Endothelial cell of umbilical vein (primary cell): ENCODE results near the gene CD300LB. TPM values are rescaled to one million over a fixed set of nuclear protein-coding genes. Genes with fewer than 3 reads are reported as not detected.

ENCODE experiments used
- BruUV-seq: library from RNA; stranded (reverse); fragments of 400-500 nt; replicated peaks from 2 replicates; lab custom pipeline; 2021; lab: Mats Ljungman, UMichigan
- CTCF ChIA-PET: fragments of 300-600, 350-600 bp; sonication (Branson Sonifier 250); formaldehyde crosslinking; loops from one replicate; lab custom pipeline; 2021; ENCODE audit warnings: antibody characterized with exemption, inconsistent platforms; lab: Charles Lee
- POLR2A ChIA-PET: fragments of 300-600, 350-600 bp; sonication (Branson Sonifier 250); formaldehyde crosslinking; loops from one replicate; lab custom pipeline; 2021; ENCODE audit warnings: antibody characterized with exemption, inconsistent platforms; lab: Charles Lee
- DNase-seq: peaks from one replicate; pipeline ENCODE4 v3.0.0-alpha.2; 2011; ENCODE audit warnings: low read depth, low spot score
- FAIRE-seq: peaks from 2 replicates; lab custom pipeline; 2011; peaks lifted over from hg19 to GRCh38; lab: Jason Lieb, UNC
- H2AFZ ChIP-seq: 2 replicates; pipeline ENCODE4 v1.6.0; 2012; ENCODE audit warnings: low read depth, low read length, control low read depth, inconsistent platforms
- H3K27ac ChIP-seq: 2 replicates; pipeline ENCODE4 v1.5.1; 2011; ENCODE audit warnings: low read depth, mild to moderate bottlenecking, control low read depth, low read length, moderate library complexity; ENCODE audit not compliant: insufficient read depth
- H3K27me3 ChIP-seq, 2 experiments: 2 replicates each; pipeline versions ENCODE4 v1.6.0 to v1.6.1; 2011; ENCODE audit warnings: low read length in 2 of 2, mixed read lengths in 1 of 2; ENCODE audit not compliant: control insufficient read depth in 2 of 2, insufficient read depth in 2 of 2
- H3K36me3 ChIP-seq, 2 experiments: 2 replicates in 1 of 2; 3 replicates in 1 of 2; pipeline ENCODE4 v1.5.1; 2011; ENCODE audit warnings: low read length in 2 of 2, mild to moderate bottlenecking in 1 of 2, moderate library complexity in 1 of 2; ENCODE audit not compliant: control insufficient read depth in 2 of 2, insufficient read depth in 2 of 2; ENCODE audit errors: extremely low read depth in 1 of 2
- H3K4me1 ChIP-seq: 3 replicates; pipeline ENCODE4 v1.5.1; 2011; ENCODE audit warnings: mild to moderate bottlenecking, low read length; ENCODE audit not compliant: control insufficient read depth, insufficient read depth; ENCODE audit errors: extremely low read depth
- H3K4me2 ChIP-seq: 2 replicates; pipeline ENCODE4 v1.6.1; 2011; ENCODE audit warnings: low read length, control low read depth, mixed read lengths; ENCODE audit not compliant: insufficient read depth
- H3K4me3 ChIP-seq, 3 experiments: fragments of 200-600 bp in 1 of 3; sonication (generic), shearing (Covaris generic) in 1 of 3; replicated peaks in 1 of 3; 2 replicates each; pipeline ENCODE4 v1.5.1; 2011 to 2016; ENCODE audit warnings: control low read depth in 3 of 3, low read length in 3 of 3, mild to moderate bottlenecking in 2 of 3, inconsistent platforms in 1 of 3, low read depth in 1 of 3, moderate library complexity in 1 of 3; ENCODE audit not compliant: insufficient read depth in 1 of 3
- H3K79me2 ChIP-seq: 2 replicates; pipeline ENCODE4 v1.6.0; 2012; ENCODE audit warnings: low read length, inconsistent platforms; ENCODE audit not compliant: control insufficient read depth, insufficient read depth
- H3K9ac ChIP-seq: replicated peaks from 2 replicates; pipeline ENCODE3; 2011; ENCODE audit warnings: low read length, control low read depth; ENCODE audit not compliant: insufficient read depth; ENCODE audit errors: extremely low read depth
- H3K9me1 ChIP-seq: replicated peaks from 3 replicates; pipeline ENCODE4 v1.6.0; 2011; ENCODE audit warnings: mild to moderate bottlenecking, low read length; ENCODE audit not compliant: control insufficient read depth, insufficient read depth; ENCODE audit errors: extremely low read depth
- H3K9me3 ChIP-seq: replicated peaks from 2 replicates; pipeline ENCODE4 v1.5.1; 2012; ENCODE audit warnings: low read length, inconsistent platforms; ENCODE audit not compliant: control insufficient read depth, insufficient read depth
- H4K20me1 ChIP-seq: replicated peaks from 2 replicates; pipeline ENCODE3; 2011; ENCODE audit warnings: mild to moderate bottlenecking, low read length; ENCODE audit not compliant: control insufficient read depth, insufficient read depth; ENCODE audit errors: extremely low read depth
- CTCF ChIP-seq, 2 donors: IDR thresholded peaks; 1 replicate in 1 of 2; 2 replicates in 1 of 2; pipeline ENCODE4 v1.5.1; 2011; ENCODE audit warnings: low read length in 2 of 2, mild to moderate bottlenecking in 2 of 2, moderate library complexity in 2 of 2, control low read depth in 1 of 2, inconsistent platforms in 1 of 2, low read depth in 1 of 2; ENCODE audit not compliant: insufficient read depth in 1 of 2; ENCODE audit errors: extremely low read depth in 1 of 2
- EZH2 ChIP-seq: IDR thresholded peaks from 2 replicates; pipeline ENCODE4 v1.6.1; 2012; ENCODE audit warnings: borderline replicate concordance, low read depth, mild to moderate bottlenecking, moderate library complexity, low read length, inconsistent platforms; ENCODE audit not compliant: severe bottlenecking
- FOS ChIP-seq: IDR thresholded peaks from 2 replicates; pipeline ENCODE4 v1.6.1; 2011; ENCODE audit warnings: mild to moderate bottlenecking, low read length, moderate library complexity, borderline replicate concordance; ENCODE audit not compliant: insufficient read depth
- GATA2 ChIP-seq: IDR thresholded peaks from 2 replicates; pipeline ENCODE4 v1.7.0; 2011; ENCODE audit warnings: low read depth, mild to moderate bottlenecking, moderate library complexity, mixed read lengths, low read length; ENCODE audit not compliant: insufficient read length, insufficient read depth
- JUN ChIP-seq: IDR thresholded peaks from 2 replicates; pipeline ENCODE4 v1.6.1; 2011; ENCODE audit warnings: borderline replicate concordance, low read depth; ENCODE audit not compliant: insufficient read length, insufficient read depth
- MAX ChIP-seq: IDR thresholded peaks from 2 replicates; pipeline ENCODE4 v1.6.1; 2011; ENCODE audit not compliant: insufficient read depth, insufficient read length
- MYC ChIP-seq: IDR thresholded peaks from one replicate; pipeline ENCODE4 v1.6.1; 2011; ENCODE audit warnings: mild to moderate bottlenecking, low read depth, low read length
- POLR2A ChIP-seq: IDR thresholded peaks from 2 replicates; pipeline ENCODE4 v1.6.1; 2012; ENCODE audit warnings: low read depth, mild to moderate bottlenecking, control low read depth, low read length
- POLR2AphosphoS5 ChIP-seq: IDR thresholded peaks from 2 replicates; pipeline ENCODE4 v1.6.1; 2012; ENCODE audit warnings: low read depth, mild to moderate bottlenecking, control low read depth, low read length, moderate library complexity; ENCODE audit not compliant: insufficient read depth
- dilution Hi-C: fragments of 300-500 bp; cut with MboI; formaldehyde crosslinking; loops from one replicate; pipeline ENCODE4 v1.15.0; 2019; ENCODE audit warnings: low sequenced_read_pairs; ENCODE audit not compliant: extremely low pct_ligation_motif_present
- intact Hi-C: fragments of 100-400 bp; cut with micrococcal nuclease; formaldehyde crosslinking; loops from one replicate; pipeline ENCODE4 v1.10.0; 2022
- polyA plus RNA-seq, 4 experiments: library from polyadenylated mRNA; depleted of rRNA in 3 of 4; stranded (reverse) in 3 of 4; unstranded in 1 of 4; fragments of >200 nt; gene quantifications; 2 replicates each; pipeline versions ENCODE4 v1.2.1 to v1.2.3, GENCODE V29; 2011 to 2012; ENCODE audit warnings: missing spikeins in 1 of 4
- total RNA-seq: library from RNA; stranded (reverse); gene quantifications from 2 replicates; pipeline ENCODE4 v1.2.3, GENCODE V29; 2021

CD300LB gene
- total and polyA plus RNA-seq, 2 donors (not counting 3 experiments of a cell fraction or from before 2014, with no cell fraction given): not detected

GRCh38 chr17:74568106-74568873 is 37.0 kb upstream of the CD300LB start:
- Histone ChIP-seq H3K9ac (no peak overlapping the region), H3K36me3 (no peaks in the 10 kb centered on the region), H3K4me3 (no peak overlapping the region), H3K9me1 (no peaks in the 10 kb centered on the region), H3K79me2 (no peaks in the 10 kb centered on the region), H4K20me1 (no peaks in the 10 kb centered on the region), H3K9me3 (no peaks in the 10 kb centered on the region), H3K4me2 (no peak overlapping the region), H2AFZ (no peak overlapping the region), H3K4me1 (no peaks in the 10 kb centered on the region), H3K27me3 (no peaks in the 10 kb centered on the region), H3K27ac (no peak overlapping the region)
- DNase-seq: no peak
- ChIA-PET CTCF (no interaction called here), POLR2A (no interaction called here)
- no peak for TF ChIP-seq EZH2
- TF ChIP-seq CTCF (IDR thresholded peaks at IDR 0.05; ENCODE audit: extremely low read depth in 1 of 2, insufficient read depth in 1 of 2, low read depth in 1 of 2, low read length in 2 of 2): no peak
- TF ChIP-seq POLR2AphosphoS5: no peak
- no peak for TF ChIP-seq MYC
- no peak for TF ChIP-seq JUN
- TF ChIP-seq GATA2: no peak
- TF ChIP-seq MAX: no peak
- no peak for TF ChIP-seq POLR2A
- no peak for TF ChIP-seq FOS
- dilution Hi-C loops: no loop called here
- BruUV-seq: no TSS peak
- no peak for FAIRE-seq
- intact Hi-C loops: no loop called here
